ENCODE results near the gene STXBP1.
"Not testable (repeated sequence)": the region's sequence is repeated elsewhere in the genome, so short reads cannot be mapped to it uniquely, and the experiment has no call there.

STXBP1 gene

DNA sequence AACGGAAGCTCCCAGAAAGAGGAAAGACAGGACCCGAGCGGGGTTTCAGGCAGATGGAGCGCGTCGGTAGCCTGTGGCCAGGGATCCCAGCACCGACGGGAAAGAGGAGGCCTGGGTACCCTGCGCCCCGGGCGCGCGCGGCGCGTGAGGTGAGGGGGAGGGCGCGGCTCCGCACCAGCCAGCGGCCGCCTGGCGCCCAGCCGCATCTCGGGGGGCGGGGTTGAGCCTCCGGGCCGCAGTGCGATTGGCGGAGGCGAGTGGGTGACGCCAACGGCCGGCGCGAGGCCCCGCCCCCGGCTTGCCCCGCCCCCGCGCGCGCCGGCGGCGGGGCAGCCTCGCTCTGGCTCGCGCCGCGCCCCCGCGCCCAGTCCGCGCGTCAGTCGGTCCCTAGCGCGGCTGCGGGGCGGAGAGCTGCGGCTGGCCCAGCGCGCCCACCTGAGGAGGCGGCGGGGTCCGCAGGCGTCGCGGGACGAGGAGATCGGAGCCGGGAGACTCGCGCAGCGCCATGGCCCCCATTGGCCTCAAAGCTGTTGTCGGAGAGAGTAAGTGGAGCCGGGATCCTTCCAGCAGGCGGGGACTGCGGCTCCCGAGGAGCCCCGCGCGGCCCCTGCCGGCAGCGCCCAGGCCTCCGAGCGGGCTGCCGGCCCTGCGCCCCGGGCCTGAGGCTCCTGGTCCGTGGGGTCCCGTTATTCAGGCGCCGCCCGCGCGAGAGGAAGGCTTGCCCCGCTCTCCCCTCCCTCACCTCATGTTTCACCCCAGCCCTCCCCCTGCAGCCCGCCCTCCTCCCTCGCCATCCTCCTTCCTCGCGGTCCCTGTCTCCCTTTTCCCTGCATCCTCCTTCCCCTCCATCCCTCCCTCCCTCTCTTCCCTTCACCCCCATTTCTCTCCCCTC is at the start of gene STXBP1:
Gene STXBP1, plus strand, starts transcription at position 379 of the 892 bp plus-strand sequence. Its CDS starts 127 bp downstream, at position 506.
- no peak for DNase-seq (ENCODE audit: low read depth)

DNA sequence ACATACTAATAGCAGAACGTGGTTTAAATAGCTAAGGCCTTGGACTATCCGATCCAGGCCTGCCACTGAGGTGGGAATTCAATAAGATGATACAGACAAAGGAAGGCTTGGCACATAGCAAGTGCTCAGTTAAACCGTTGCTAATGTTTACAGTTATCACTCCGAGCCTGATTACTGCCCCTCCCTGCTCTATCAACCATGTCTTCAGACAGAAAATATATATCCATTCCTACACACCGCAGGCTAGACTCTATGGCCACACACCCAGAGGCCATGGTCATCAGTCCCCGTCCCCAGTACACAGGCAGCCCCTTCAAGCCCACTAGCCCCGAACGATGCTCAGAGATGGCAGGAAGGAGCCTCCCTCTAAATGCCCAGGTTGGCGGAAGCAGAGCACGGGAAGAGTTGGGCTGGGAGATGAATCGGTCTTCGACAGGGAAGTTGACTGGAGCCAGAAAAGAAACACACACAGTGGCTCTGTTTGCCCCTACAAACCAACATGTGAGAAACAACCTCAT is 49.7 kb upstream of the STXBP1 start:
- DNase-seq (ENCODE audit: low read depth) = no peak

DNA sequence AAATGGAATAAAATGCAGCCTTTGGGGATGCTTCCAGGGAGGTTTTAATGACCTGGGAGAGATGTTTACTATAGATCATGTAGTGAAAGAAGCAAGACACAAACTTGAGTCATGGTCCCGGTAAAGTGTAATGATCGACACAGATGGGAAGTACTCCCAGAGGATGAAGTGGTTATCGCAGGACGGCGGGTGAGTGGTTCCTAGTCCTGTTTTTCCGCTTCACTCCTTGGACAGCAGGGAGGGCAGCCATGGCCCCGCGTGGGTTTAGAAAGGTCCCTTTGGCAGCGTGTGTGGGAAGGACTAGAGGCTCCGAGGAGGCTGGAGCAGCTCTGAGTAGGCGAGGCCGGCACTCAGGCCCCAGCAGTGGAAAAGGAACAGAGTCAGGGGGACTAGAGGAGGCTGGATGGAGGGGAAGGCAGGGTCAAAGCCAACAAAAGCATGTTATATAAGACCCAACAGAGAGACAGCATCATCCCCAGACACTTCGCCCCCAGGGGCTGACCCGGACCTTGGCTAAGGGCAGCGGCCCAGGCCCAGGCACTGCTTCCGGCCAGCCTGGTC is 49.2 kb upstream of the STXBP1 start:
- DNase-seq (ENCODE audit: low read depth) = no peak

DNA sequence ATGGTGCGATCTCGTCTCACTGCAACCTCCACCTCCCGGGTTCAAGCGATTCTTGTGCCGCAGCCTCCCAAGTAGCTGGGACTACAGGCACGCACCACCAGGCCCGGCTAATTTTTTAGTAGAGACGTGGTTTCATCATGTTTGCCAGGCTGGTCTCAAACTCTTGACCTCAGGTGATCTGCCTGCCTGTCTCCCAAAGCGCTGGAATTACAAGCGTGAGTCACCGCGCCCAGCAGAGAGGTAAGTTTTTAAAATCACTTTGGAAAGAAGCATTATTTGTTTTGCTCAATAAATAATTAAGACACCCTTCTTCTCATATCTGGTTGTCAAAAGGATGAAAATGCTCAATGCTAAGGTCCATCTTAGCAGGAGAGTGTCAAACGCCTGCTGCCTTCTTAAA is 48.5 kb upstream of the STXBP1 start:
- DNase-seq (ENCODE audit: low read depth) = no peak

DNA sequence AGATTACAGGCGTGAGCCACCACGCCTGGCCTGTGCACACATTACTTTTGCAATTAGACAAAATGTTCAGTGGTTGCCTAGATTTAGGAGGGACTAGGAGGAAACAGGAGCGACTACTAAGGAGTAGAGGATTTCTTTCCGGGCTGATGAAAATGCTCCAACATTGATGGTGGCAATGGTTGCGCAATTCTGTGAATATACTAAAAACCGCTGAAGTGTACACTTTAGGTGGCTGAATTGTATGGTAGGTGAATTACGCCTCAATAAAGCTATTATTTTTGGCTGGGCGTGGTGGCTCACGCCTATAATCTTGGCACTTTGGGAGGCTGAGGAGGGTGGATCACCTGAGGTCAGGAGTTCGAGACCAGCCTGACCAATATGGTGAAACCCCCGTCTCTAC is 46.8 kb upstream of the STXBP1 start:
- no peak for DNase-seq (ENCODE audit: low read depth)

DNA sequence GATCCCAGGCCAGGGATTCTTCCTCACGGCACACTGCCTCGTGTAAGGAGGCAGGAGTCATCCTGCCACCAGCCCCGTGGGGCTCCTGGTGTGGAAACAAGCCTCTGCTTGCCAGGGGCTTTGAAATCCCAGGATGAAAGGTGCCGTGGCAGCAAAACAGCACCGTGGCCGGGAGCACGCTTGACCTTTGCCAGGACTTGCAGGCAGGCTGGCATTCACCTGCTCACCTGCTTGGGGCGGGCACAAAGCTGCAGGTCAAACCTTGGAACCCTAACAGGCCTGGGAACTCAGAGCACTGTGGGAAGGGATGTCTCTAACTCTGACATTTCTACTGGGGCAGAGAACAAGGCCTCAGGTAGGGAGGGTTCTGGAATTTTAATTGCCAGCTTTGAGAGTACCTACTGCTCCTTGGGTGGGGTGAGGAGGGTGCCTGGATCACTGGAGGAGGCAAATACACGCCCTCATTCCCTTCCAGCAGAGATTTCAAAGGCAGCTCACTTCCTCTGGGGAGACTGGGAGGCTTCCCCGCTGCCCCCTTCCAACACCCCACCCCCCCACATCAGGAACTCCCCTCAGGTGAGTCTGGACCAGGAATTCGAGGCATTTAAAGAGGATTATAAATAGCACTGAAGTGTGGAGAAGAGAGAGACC is 45.6 kb upstream of the STXBP1 start:
- DNase-seq (ENCODE audit: low read depth) = no peak

DNA sequence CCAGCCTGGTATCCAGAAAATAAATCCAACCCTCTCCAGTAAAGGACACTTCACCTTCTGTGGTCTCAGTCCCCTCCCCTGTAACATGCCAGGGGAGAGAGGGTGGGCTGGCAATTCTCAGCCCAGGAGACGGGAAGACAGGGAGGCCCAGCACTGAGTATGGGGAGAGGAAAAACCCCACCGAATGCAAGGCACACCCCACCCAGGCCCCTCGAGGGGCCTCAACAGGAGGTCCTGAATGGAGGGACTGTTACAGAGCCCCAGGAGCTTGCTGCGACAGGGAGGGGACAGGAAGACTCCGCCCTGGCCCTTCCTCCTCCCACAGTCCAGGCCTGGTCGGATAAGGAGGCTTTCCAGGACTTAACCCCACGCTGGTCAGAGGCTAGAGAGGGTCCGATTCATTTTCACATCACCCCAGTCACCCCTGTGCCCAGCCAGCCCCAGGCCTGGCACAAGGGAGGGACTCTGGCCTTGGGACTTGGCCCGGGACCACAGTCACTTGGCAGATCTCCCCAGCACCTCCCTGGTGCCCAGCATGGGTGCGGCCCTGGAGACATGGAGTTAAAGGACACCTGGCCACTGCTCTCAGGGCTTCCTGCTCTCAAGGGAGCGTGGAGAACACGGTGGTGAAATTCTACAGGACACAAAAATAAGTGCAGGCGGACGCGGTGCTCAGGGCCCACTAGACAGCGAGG is 44.9 kb upstream of the STXBP1 start:
- DNase-seq (ENCODE audit: low read depth) = no peak

DNA sequence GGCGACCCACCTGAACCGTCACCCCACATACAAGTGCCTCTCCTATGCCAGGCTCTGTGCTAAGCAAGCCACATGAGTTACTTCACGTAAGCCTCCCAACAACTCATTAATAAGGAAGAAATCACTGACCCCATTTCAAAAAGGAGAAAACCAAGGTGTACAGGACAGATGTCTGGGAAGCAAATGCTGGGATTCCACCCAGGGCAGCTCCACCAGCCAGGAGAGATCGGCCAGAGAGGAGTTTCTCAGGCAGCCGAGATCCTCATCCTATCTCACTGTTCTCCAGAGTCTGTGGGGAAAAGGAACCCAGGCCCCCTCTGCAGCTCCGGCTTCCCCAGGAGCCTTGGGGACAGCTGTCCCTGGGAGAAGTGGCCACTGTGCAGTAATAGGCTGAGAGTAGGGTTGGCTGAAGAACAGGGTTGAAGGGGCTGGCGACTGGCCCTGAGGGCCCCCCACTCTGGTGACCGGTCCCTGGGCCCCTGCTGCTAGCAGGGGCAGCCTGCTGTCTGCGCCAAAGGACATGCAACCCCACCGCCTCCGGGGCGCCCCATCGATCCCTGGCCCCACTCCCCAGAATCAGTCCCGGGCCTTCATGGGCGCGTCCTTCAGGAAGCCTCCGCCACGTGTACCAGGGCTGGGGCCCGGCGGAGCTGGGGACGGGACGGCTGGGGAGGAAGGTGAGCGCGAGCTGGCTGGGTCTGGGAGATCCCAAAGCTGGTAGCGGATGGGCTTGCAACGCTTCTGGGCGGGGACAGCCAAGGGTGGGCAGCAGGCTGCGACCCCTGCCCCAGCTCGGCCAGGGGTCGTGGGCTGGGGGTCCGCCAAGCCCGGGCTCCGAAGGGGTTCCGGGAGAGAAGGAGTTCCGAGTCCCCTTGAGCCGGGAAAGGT is 44.1 kb upstream of the STXBP1 start:
- no peak for DNase-seq (ENCODE audit: low read depth)

DNA sequence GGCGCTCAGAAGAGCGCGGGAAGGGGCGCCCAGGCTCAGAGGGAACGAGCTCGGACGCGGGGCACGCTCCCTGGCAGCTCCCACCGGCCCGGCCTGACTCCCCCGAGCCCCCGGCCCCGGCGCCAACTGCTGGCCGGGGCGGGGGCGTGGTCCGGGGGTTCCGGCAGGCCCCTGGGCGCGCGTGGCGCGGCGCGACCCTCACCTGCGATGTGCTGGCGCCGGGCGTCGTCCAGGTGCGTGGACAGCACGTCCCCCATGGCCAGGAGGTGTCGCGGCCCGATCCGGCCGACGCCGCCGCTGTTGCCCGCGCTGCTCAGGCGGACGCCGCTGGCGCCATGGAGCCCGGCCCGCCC is 43.5 kb upstream of the STXBP1 start:
- no peak for DNase-seq (ENCODE audit: low read depth)

DNA sequence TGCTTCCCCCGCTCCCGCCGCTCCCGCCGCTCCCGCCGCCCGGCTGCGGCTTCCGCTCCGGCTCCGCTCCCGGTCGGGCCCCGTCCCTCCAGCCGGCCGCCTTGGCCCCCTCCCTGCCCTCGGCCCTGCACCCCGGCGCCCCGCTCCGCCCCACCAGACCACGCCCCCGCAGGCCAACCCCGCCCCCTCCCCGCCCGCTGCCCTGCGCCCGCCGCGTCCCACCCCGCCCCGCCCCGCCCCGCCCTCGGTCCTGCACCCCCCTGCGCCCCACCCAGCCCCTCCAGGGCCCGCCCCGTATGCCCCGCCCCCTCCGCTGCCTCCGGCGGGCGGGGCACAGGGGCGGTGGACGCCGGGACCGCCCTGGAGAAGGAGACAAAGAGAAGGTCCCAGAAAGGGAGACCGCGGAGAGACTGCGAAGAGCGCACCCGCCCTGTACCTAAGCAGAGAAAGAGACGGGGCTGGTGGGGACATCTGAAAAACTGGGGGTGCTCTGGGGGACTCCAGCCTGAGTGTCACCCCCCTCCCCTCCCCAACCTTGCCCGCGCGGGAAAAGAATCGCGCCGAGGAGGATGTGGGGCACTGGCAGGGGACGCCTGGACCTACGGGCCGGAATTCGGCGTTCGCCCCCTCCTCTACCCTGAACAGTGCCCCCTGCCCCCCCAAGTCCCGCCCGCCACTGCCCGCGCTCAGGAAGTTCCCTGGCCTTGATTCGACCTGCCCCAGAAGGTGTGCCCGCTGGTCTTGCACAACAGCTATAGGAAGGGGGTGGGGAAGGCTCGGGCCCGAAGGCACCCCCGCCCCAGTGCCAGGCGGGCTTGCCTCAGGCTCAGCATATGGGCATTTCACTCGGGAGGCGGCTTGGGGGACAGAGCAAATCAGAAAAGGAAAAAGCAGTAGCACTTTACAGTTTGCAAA is 42.8 kb upstream of the STXBP1 start:
- DNase-seq (ENCODE audit: low read depth) = no peak

DNA sequence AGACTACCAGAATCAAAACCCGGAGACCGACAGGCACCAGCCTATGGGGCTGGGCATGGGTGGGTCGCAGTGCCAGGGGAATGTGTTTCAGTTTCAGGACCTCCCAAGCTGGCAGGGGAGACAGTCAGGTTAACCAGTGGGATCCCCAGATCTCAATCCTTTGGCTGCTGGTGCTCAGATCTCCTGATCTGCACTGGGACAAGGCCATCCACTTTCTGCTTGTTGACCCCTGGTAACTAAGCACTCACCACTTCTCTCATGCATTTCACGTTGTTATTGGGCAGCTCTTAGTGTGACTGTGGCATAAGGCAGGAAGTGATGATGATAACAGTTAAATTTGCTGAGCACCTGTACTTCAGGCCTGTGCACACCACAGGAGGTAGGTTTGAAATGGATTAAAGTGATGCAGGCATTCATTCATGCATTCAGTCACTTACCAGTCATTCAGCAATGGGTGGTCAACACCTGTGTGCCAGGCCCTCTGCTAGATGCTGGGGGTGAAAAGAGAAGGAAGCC is 42.1 kb upstream of the STXBP1 start:
- DNase-seq (ENCODE audit: low read depth) = no peak

DNA sequence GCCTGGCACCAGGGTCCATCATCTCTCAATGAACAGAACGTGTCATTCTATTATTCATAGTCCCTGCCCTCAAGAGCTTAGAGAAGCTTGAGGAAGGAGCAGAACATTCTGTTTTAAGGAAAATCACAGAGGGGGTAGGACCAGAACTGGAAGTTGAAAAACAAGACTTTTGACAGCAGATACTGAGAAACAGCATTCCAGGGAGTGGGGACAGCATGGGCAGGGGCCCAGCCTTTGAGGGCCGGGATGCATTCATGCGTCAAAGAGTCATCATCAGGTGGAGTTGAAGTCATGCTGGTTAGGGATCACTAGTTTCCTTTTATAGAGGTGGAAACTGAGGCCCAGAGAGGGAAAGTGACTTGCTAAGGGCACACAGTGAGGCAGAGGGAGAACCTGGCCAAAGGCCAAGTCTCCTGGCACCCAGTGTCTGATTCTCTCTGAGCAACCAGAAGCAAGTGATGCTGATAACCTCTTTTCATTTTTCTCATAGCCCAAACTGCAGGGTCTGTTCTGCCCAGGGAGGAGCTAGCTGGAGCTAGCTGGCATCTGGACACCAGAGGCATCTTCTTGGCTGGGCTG is 41.5 kb upstream of the STXBP1 start:
- DNase-seq (ENCODE audit: low read depth) = no peak

DNA sequence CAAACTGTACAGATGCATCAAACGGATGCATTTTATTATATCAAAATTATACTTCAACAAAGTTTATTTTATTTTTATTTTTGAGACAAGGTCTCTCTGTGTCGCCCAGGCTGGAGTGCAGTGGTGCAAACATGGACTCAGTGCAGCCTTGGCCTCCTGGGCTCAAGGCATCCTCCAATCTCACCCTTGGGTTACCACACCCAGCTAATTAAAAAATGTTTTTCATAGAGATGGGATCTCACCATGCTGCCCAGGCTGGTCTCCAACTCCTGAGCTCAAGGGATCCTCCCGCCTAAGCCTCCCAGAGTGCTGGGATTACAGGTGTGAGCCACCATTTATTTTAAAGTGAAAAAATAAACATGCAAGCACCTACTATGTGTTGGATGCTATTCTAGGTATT is 40.1 kb upstream of the STXBP1 start:
- DNase-seq (ENCODE audit: low read depth) = no peak

DNA sequence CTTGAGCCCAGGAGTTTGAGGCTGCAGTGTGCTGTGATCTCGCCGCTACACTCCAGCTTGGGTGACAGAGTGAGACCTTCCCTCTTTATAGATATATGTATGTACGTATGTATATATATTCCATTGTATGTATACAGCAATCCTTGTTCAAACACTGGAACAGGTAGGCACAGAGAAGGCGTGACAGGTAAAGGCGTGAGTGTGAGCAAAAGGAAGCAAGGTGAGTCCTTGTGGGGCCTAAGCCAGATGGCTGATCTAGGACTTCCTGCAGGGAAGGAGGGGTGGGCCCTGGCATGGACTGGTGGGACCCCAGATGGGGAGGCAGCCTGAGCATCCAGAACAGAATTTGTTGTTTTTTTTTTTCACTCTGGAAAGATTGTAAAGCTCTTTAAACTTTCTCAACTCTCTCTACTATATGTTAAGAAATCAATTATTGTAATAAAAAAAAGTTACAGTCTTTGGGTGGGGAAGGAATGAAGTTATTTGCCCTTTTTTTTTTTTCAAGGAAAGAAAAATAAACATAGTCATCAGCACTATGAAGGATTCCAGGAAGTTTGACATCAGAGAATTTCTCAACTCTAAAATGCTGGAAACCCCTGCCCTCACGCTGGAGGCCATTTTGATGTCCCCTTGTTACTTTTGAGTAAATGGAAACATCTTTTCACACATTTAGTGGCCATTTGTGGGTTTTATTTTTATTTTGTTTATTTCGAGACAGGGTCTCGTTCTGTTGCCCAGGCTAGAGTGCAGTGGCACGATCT is 38.9 kb upstream of the STXBP1 start:
- peak; percentile 48 for DNase-seq (ENCODE audit: low read depth)

DNA sequence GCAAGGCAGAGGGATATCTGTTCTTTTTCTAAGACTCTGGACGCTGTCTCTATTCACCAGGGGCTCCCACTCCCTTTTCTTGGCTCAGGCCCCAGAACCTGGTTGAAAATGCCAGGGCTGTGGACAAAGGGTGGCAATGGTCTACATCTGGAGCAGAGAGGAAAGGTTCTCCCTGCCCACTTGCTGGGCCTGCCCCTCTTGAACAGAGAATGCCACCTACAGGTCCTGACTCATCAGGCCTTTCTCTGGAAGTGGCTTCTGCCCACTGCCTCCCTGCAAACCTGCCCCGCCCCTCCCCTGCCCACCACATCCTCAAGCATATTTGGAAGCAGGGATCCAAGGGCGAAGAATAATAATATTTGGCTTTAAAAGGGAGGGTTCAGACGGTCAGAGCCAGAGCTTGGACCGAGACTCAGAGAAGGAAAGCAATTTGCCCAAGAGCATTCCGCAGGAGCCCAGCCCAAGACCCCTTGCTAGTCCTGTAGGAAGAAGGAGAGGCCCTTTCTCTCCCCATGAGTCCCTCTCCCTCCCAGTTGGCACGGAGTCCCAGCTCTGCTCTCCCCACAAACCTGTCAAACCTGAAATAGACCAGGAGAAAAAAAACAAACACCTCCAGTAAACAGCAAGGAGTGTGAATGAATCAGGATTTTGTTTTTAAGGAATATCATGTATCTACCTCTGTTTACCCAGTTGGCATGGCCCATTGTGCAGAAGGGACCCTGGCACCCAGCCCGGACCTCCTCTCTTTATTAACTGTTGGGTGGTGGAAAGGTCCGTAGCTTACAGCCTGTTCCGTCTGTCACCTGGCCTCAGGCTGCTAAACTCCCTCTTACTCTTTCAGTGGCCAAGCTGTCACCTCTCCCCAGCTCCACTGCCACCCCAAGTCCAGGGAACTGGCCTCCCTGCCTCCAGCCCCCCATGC is 37.7 kb upstream of the STXBP1 start:
- no peak for DNase-seq (ENCODE audit: low read depth)

DNA sequence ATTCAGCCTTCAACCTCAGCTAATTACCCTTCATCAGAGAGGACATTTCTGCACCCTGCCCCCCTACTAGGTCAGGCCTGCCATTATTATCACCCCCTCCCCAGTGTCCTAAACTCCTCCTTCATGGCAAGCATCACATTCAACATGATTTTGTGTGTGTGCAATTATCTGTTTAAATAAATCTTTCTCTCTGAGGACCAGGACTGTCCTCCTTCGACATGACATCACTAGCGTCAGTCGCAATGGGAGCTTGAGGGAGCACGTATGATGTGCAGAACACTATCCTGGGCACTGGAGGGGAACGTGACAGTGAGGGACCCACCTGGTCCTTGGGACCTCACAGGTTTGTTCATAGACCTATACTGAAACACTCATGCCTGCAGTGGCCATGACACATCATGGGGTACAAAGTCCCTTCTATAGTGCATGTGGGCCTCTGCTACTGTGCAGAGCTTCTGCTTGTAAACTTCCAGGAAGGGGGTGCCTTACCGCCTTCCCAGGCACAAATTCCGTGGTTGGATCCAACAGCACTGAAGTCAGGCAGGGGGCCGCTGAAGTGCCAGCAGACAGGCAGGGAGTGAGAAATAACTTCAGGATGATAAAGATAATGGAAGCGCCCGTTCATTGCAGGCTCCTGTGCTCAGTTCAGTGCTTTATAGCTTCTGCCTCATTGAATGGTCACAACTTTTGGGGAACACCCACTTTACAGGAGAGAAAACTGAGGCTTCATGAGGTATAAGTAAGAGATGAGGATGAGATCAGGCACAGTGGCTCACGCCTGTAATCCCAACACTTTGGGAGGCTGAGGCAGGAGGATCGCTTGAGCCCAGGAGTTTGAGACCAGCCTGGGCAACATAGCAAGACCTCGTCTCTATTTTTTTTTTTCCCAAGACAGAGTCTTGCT is 36.0 kb upstream of the STXBP1 start:
- DNase-seq (ENCODE audit: low read depth) = no peak

DNA sequence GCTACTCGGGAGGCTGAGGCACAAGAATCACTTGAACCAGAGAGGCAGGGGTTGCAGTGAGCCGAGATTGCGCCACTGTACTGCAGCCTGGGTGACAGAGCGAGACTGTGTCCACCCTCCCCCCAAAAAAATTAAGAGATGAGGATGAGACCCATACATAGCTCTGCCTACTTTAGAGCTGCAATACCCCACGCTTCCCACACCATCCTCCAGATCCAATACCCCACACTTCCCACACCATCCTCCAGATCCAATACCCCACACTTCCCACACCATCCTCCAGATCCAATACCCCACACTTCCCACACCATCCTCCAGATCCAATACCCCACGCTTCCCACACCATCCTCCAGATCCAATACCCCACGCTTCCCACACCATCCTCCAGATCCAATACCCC is 34.9 kb upstream of the STXBP1 start:
- not testable (repeated sequence) for DNase-seq (ENCODE audit: low read depth)

Data from HS-5 (cell line).